ENCODE data around the gene DNAH17. TPM values are rescaled to one million over a fixed set of nuclear protein-coding genes. Genes with fewer than 3 reads are reported as not detected.

The DNAH17 gene
- total and polyA plus RNA-seq, 2 of the 8 experiments (the other 6 are each of a cell fraction or from before 2014, with no cell fraction given), result 0.14 to 0.67 TPM

DNA sequence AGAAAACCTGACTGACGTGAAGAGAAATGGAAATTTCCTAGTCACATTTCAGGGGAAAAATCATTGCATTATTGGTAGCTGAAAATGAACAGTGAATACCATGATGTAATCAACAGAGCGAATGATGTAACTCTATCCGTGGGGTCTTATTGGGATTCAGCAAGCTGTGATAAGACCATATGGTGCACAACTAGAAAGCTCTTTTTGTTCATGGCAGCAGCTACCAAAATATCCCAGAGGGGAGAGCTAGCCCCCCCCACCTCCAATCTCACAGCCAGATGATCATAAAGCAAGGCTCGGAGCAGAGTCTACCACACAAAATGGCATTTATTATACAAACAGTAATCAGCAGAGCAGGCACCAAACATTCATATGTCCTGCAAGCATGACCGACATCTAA, 22.2 kb upstream of the DNAH17 start (continued):
- TF ChIP-seq RFX5 (IDR thresholded peaks at IDR 0.05; ENCODE audit: borderline replicate concordance, low read depth, low read length), result no peak
- TF ChIP-seq RBBP5 (IDR thresholded peaks at IDR 0.05; ENCODE audit: borderline replicate concordance, low read depth, low read length), result no peak
